ENCODE results near the gene QRFP.

Gene QRFP

DNA sequence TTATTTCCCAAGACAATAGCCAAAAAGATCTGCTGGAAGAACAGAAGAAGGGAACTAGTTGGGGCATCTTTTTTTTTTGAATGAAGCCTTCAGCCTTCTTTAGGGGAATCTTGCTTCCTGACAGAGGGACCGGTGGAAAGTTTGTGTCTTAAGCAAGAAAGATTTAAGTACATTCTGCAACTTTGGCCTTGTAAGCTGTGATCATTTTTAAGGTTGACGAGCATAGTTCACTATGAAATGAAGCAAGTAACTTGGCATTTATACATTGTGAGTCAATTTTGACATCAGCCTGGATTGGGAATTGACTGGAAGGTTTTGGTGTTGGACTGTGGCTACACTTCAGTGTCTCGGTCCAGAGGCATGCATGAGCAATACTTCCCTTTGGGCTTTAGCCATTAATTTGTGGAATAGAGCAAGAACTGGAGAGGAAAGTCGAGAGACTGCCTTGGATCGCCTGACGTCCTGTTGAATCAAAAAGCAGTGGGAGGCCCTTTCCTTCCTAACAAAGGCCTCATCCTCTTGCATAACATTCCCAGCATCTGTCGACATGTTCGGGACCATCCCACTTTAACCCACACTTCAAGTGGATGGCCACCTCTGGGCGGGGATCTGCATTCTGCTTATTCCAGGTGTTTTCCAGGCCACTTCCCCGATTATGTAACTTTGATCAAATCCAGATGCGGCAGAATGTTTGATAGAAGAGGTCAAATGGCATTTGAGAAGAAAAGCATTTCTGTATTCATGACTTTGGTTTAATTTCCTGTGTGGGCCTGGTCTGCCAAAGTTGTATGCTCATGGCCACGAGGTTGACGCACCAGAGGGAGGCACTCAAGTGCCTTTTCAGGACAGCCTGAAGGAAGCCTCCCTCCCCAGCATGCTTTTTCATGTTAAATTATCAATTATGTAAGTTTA is 49.0 kb downstream of the QRFP start:
- FAIRE-seq: no peak

DNA sequence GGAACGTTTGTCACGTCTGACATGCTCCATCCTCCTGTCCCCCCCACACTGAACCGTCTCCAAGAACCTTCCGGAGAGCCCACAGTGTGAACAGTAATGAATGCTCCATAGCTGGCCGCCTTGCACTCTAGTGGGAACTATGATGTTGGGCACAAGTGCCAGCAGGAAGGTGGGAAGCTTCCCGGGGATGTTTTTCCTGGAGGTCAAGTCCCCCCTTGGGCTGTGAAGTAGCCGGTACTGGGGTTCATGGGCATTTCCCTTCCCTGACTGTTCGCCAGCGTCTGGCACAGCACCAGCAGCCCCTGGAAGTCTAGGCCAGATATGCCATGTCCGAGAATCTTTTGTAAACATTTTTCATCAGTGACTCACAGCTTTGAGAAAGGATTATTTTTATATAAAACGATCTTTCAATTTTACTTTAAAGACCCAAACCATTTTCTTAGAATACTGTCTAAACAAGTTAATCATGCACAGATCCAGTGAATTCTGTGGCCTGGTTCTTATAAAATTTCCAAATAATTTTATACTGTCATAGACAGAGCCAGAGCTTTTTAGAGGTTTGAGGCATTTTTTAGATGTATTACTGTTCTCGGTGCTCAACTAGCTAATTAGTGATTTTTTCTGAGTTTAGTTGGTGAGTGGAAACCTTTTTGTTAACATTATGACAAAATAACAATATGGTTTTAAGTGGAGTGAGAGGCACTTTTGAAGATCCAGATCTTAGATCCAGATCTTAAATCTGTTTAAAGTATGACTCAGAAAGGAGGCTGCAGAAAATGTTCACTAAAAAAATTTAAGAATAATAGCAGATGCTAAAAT is 49.9 kb downstream of the QRFP start:
- FAIRE-seq: no peak

DNA sequence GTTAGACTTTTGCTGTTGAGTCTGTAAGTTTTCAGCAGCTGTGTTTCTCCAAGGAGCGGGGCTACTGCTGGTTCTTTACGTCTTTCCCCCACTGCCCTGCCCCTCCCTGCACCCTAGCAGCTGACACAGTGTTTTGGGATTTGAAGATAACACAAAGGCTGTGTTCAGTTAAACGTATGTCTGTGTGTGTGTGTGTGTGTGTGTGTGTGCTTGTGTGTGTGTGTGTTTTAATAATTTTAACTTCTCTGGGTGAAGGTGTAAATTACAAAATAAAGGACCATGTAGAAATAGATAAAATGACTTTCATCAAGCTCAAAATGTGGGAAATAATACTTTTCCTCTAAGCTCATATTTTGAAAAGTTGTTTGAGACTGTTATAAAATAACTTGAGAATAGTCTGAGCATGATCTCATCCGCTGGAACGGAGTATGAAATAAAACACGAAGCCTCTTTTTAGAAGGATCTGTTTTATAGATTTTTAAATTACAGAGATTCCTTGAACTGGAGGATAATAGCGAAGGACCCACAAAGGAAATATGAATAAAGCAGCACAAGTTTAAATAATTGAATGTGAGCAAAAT is 50.6 kb downstream of the QRFP start:
- no peak for FAIRE-seq

- FAIRE-seq: no peak
Observed at GRCh38 chr9:130845254-130845653, 51.4 kb downstream of the QRFP start.

DNA sequence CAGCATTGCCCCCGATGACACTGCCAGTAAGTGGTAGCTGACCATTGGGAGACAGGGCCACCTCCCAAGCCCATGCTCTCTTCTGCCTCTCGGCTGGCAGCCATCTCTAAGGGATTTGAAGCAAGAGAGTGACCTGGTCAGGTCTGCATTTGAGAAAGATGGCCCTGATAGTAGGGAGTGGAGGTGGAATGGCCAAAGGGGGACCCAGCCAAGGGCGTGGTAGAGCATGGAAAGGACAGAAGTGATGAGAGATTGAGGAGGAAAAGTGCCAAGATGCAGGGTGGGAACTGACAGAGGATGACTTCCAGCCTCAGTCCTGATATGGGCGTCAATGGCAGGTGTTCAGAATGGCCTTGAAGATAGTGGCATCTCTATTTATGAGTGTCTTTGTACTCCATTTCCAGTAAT is 52.6 kb downstream of the QRFP start:
- FAIRE-seq: no peak

- FAIRE-seq: no peak
Observed at GRCh38 chr9:130843049-130843908, 53.3 kb downstream of the QRFP start.

Data from A204.1 (cell line).